ENCODE results near the gene EPOP. TPM values are rescaled to one million over a fixed set of nuclear protein-coding genes. Genes with fewer than 3 reads are reported as not detected.

EPOP gene
- total and polyA plus RNA-seq, 2 of the 13 experiments (the other 11 are each of a cell fraction or from before 2014, with no cell fraction given): 14.7 to 37.8 TPM

GRCh38 chr17:38674014-38674748, 576 bp downstream of the EPOP start (continued):
- no peak for TF ChIP-seq EHMT2 (IDR thresholded peaks at IDR 0.05; ENCODE audit: borderline replicate concordance, low read depth, low read length)
- TF ChIP-seq ZNF205 (CRISPR knock-in tag; IDR thresholded peaks at IDR 0.05): no peak
- TF ChIP-seq ZNF737 (CRISPR knock-in tag; IDR thresholded peaks at IDR 0.05; ENCODE audit: borderline replicate concordance): no peak
- TF ChIP-seq GFI1 (CRISPR knock-in tag; IDR thresholded peaks at IDR 0.05; ENCODE audit: borderline replicate concordance): no peak
- no peak for TF ChIP-seq DRAP1 (CRISPR knock-in tag; IDR thresholded peaks at IDR 0.05)
- TF ChIP-seq ZNF30 (CRISPR knock-in tag; IDR thresholded peaks at IDR 0.05): no peak; the same call in 1 of the 2 replicates
- TF ChIP-seq ZNF891 (CRISPR knock-in tag; IDR thresholded peaks at IDR 0.05): no peak
- TF ChIP-seq ZNF597 (CRISPR knock-in tag; IDR thresholded peaks at IDR 0.05): no peak
- no peak for TF ChIP-seq DR1 (CRISPR knock-in tag; IDR thresholded peaks at IDR 0.05)
- TF ChIP-seq HIVEP1 (CRISPR knock-in tag; IDR thresholded peaks at IDR 0.05): 0 out of 2 replicates have a peak, but pooled peaks have one; percentile 31
- no peak; the same call in 1 of the 2 replicates for TF ChIP-seq CSRNP1 (CRISPR knock-in tag; IDR thresholded peaks at IDR 0.05)
- TF ChIP-seq CREBL2 (CRISPR knock-in tag; IDR thresholded peaks at IDR 0.05; ENCODE audit: borderline replicate concordance): no peak
- TF ChIP-seq ZNF160 (CRISPR knock-in tag; IDR thresholded peaks at IDR 0.05): no peak
- no peak for TF ChIP-seq SRSF1 (optimal IDR thresholded peaks at IDR 0.05; ENCODE audit: low read depth, low read length)
- 0 out of 2 replicates have a peak, but pooled peaks have one; percentile 13 for TF ChIP-seq SAFB2 (CRISPR knock-in tag; IDR thresholded peaks at IDR 0.05; ENCODE audit: borderline replicate concordance, low read depth)
- TF ChIP-seq ZBTB20 (CRISPR knock-in tag; IDR thresholded peaks at IDR 0.05; ENCODE audit: borderline replicate concordance, low read depth): no peak
- TF ChIP-seq ZSCAN5A (CRISPR knock-in tag; IDR thresholded peaks at IDR 0.05; ENCODE audit: borderline replicate concordance): no peak
- TF ChIP-seq ZKSCAN5 (CRISPR knock-in tag; IDR thresholded peaks at IDR 0.05): no peak
- TF ChIP-seq ZNF576 (CRISPR knock-in tag; IDR thresholded peaks at IDR 0.05): no peak
- no peak for TF ChIP-seq ZNF615 (CRISPR knock-in tag; IDR thresholded peaks at IDR 0.05; ENCODE audit: borderline replicate concordance)
- TF ChIP-seq ZNF281 (CRISPR knock-in tag; IDR thresholded peaks at IDR 0.05; ENCODE audit: borderline replicate concordance): no peak
